NAMALWA (cell line): Measurements from ENCODE around the gene SUGP1.
"Not testable (repeated sequence)": the region's sequence is repeated elsewhere in the genome, so short reads cannot be mapped to it uniquely, and the experiment has no call there.

ENCODE experiments used
- DNase-seq: peaks from one replicate; pipeline ENCODE4 v3.0.0-alpha.2; 2015; ENCODE audit warnings: low spot score

The SUGP1 gene

DNA sequence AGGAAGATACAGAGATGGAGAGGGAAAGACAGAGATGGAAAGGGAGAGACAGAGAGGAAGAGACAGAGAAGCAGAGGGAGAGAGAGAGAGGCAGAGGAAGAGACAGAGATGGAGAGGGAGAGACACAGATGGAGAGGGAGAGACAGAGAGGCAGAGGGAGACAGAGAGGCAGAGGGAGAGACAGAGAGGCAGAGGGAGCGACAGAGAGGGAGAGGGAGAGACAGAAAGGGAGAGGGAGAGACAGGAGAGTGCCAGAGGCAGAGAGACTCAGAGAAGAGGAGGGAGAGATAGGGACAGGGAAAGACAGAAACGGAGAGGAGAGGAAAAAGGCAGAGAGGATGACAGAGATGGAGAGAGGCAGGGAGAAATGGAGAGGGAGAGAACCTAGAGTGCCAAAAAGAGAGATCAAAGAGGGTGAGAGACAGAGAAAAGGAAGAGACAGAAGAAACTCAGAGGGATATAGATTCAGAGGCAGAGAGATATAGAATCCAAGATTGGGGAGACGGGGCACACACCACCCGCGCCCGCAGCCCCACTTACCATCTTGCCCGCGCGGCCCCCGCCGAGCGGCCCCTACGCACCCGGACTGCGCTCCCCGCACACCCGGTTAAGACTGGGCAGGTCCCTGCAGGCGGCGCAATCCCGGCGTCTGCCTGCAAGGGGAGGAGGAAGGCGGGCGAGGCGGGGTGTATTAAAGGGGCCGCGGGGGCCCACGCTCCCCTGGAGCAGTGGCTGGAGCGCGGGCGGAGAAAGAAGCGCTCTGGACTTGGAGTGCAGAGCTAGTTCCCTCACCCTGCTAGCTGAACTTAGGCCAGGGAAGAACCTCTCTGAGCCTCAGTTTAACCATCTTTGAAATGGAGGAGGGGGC lies 57.9 kb downstream of the SUGP1 start:
- DNase-seq: no peak

DNA sequence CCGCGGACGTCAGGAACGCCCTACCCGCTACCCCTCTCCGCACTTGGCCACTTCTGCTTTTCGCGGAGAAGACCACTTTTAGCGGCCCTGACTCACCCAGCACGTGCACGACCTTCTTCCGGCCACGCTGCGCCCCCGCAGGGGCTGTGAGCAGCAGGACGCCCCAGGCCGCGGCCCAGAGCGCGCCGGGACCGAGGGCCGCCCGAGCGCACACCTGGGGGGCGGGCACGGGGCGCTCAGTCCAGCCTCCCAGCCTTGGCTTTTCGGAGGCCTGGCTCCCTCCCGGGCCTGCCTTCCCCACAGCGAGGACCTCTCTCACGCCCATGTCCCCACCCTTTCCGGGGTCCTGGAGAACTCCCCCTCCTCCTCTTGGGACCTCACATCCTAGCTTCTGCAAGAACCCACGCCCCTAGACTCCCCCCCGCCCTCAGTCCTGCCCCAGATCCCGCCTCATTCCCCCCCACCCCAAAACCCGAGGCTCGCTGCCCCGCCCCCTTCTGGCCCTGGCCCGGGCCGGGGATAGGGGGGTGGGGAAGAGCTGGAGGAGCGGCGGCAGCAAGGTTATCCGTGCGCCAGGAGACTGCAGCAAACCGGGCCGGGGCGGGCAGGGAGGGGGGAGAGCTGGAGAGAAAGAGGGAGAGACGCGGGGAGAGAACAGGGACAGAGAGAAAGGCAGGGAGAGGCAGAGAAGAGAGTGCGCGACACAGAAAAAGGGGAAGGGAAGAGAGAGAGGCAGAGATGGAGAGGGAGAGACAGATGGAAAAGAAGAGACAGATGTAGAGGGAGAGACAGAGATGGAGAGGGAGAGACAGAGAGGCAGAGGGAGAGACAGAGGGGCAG lies 58.7 kb downstream of the SUGP1 start:
- DNase-seq: no peak

- DNase-seq: no peak
Observed at GRCh38 chr19:19260417-19261214, 59.7 kb downstream of the SUGP1 start.

- peak; percentile 87 for DNase-seq
Observed at GRCh38 chr19:19259741-19260140, 60.6 kb downstream of the SUGP1 start.

DNA sequence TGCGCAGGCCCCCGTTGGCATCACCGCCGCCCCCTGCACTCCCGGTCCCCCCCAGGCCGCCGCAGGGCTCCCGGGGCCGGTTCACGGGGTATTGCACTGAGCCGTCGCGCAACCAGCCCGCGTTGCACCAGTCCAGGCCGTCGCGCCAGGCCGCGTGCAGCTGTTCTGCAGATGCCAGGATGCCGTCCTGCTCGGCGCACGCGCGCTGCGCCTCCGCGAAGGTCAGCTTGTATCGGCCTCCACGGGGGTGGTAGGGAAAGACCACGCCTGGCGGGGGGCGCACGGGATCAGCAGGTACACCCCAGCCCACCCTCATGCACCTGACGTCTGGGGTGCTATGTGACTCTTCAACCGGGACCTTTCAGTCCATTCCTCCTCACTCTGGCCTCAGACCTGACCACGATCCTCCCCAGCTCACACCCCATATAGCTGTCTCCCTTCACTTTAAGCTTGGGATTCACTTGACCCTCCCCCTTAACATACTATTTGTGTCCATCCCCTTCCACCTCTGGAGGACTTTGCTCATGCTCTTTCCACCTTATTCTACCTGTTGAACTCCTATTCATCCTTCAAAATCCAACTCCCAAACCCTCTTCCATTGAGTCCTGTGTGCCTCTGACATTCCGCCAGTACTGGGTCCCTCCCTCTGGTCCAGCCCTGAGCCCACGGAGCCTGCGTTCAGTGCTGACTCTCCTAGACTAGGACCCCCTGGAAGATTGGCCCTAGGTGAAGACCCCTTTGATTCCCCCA lies 61.5 kb downstream of the SUGP1 start:
- no peak for DNase-seq

GRCh38 chr19:19257836-19258588 lies 62.3 kb downstream of the SUGP1 start:
- no peak for DNase-seq

GRCh38 chr19:19257137-19257536 lies 63.2 kb downstream of the SUGP1 start:
- DNase-seq: no peak

DNA sequence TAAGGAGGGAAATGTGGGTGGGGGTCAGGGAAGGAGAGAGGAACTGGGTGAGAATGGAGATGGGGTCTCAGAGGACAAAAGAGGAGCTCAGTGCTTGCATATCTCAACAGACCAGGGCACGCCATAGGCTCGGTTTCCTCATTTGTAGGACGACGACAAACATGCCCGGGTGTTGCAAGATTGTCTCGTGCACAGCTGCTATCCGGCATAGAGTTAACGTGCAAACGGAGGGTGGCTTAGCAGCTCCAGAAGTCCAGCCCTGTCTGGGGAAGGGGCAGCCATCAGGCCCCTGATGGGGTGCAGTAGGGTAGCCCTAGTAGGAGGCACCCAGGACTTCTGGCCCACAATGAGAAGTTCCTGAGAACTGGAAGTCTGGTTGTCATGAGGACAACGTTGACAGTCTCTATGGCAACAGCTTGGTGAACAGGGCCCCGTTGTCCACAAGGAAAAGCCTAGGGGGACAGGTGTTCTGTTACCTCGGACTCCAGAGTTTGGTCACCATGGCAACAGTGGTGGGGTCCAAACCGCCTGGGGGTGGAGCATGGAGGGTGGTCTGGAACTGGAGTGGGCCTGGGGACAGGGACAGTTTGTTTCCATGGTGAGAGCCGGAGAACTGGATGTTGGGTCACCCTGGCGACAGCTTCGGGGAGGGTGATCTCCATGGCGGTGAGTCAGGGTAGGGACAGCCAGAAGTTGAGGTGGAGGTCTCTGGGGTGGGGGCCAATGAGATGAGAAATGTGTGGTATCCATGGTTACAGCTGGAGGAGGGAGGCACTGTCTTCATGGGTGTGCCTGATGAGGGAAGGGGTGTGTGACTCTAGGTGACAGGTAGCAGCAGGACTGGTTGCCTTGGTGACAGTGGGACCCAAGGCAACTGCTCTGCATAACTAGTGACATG lies 64.0 kb downstream of the SUGP1 start:
- DNase-seq: peak; percentile 47

DNA sequence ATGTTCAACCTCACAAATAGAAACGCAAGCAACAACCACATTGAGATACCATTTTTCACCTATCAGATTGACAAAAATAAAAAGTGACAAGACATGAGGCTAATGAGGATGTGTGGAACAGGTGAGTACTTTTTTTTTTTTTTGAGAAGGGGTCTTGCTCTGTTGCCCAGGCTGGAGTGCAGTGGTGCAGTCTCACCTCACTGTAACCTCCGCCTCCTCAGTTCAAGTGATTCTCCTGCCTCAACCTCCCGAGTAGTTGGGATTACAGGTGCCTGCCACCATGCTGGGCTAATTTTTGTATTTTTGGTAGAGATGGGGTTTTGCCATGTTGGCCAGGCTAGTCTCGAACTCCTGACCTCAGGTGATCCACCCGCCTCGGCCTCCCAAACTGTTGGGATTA lies 66.9 kb downstream of the SUGP1 start:
- not testable (repeated sequence) for DNase-seq

- DNase-seq: no peak
Observed at GRCh38 chr19:19250196-19250801, 70.0 kb downstream of the SUGP1 start.

- no peak for DNase-seq
Observed at GRCh38 chr19:19240476-19240875, 79.8 kb downstream of the SUGP1 start.

DNA sequence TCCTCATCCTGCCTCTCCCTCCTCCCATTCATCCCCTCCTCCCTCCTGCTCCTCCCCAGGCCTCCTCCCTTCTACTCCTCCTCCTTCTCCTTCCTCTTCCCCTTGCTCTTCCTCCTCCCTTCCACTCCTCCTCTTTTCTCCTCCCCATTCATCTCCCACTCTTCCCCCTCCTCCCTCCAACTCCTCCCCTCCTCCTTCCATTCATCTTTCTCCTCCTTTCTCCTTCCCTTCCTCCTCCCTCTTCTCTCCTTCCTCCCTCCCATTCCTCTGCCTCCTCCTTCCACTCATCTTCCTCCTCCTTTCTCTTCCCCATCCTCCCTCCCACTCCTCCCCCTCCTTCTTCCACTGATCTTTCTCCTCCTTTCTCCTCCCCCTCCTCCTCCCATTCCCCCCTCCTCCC lies 80.6 kb downstream of the SUGP1 start:
- no peak for DNase-seq

GRCh38 chr19:19238126-19238894 lies 82.0 kb downstream of the SUGP1 start:
- no peak for DNase-seq

- no peak for DNase-seq
Observed at GRCh38 chr19:19236173-19236572, 84.1 kb downstream of the SUGP1 start.

DNA sequence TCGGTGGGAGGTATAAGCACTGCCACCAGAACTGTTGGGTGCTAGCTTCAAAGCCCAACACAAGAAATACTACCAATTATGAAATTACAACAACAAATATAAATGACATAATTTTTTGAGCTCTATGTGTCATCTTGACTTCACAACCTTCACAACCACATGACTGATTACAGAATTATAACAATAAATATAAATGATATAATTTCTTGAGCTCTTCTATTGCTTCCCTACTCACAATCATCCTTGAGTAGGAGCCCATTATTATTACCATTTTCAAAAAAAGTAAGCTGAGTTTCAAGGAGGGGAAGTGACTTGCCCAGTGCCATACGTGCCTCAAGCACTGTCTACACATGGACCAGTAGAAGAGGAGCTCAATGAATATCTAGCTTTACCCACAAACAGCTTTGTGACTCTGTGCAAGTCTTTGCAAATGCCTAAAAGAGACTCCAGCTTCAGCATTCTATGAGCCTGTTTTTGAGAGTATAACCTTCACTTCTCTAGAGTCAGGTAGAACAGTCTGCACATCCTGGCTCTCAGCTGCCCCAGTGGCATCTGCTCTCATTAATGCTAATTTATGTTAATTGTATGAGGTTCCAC lies 86.0 kb downstream of the SUGP1 start:
- DNase-seq: peak; percentile 47

DNA sequence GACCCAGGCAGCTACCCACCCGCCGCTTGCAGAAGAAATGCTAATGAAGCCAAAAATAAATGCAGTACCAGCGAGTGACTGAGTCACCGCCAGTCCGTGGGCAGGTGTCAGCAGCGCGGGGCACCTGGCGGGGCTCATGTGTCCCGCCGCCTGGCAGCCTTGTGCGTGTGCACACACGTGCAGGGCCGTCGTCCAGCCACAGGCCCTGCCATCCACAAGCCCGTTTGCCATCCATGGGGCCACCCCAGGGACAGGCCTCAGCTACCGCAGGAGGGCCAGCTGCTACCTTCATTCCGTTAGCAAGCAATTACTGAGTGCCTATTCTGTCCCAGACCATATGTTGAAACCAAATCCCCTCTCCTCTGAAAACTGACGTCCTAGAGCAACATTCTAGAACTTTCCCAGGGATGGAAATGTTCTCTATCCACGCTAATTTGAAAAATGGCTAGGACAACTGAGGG lies 88.0 kb downstream of the SUGP1 start:
- DNase-seq: no peak

DNA sequence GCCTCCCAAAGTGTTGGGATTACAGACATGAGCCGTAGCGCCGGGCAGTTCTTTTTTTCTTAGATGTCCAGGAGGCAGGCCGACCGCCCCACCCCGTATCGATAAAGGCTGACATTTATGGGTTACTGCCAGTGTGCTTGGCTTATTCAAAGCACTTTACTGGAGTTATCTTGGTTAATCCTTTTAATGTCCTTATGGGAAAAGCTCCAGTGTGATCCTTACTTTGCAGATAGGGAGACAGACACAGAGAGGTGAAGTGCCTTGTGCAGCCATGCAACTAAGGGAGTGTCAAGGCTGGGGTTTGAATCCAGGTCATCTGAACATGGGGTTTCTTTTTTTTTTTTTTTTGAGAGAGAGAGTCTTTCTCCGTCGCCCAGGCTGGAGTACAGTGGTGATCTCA lies 89.3 kb downstream of the SUGP1 start:
- no peak for DNase-seq

DNA sequence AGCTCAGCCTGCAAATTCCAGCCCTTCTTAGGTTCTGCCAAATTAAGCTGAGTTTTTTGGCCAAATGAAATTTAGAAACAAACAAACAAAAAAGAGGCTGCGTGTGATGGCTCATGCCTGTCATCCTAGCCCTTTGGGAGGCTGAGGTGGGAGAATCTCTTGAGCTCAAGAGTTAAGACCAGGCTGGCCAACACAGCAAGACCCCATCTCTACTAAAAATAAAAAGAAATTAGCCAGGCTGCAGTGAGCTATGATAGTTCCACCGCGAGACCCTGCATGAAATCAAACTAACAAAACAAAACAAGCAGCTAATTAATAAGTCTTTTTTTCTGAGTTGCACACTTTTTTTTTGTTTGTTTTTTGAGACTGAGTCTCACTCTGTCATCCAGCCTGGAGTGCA lies 90.6 kb downstream of the SUGP1 start:
- DNase-seq: no peak
